ENCODE data around the gene GRXCR1.

GRCh38 chr4:42953321-42953720, 60.8 kb downstream of the GRXCR1 start:
- TF ChIP-seq ZSCAN18 (tag by site-specific recombination; IDR thresholded peaks at IDR 0.05): no peak
- no peak for TF ChIP-seq ZNF280D (tag by site-specific recombination; IDR thresholded peaks at IDR 0.05)
- no peak for TF ChIP-seq ZNF132 (tag by site-specific recombination; IDR thresholded peaks at IDR 0.05; ENCODE audit: borderline replicate concordance)
- TF ChIP-seq CTCF (tag by site-specific recombination; IDR thresholded peaks at IDR 0.05): no peak
- no peak for TF ChIP-seq ZBTB11 (tag by site-specific recombination; conservative IDR thresholded peaks at IDR 0.05; ENCODE audit: low read depth)
- no peak for TF ChIP-seq ATF2 (tag by site-specific recombination; IDR thresholded peaks at IDR 0.05; ENCODE audit: low read depth)
- TF ChIP-seq ZBTB21 (tag by site-specific recombination; IDR thresholded peaks at IDR 0.05): no peak
- no peak for TF ChIP-seq ZNF639 (tag by site-specific recombination; IDR thresholded peaks at IDR 0.05)
- TF ChIP-seq ZNF571 (tag by site-specific recombination; IDR thresholded peaks at IDR 0.05): no peak
- no peak for TF ChIP-seq PATZ1 (tag by site-specific recombination; IDR thresholded peaks at IDR 0.05)
- TF ChIP-seq FEZF1 (tag by site-specific recombination; IDR thresholded peaks at IDR 0.05): no peak
- no peak for TF ChIP-seq ZNF214 (tag by site-specific recombination; IDR thresholded peaks at IDR 0.05; ENCODE audit: borderline replicate concordance)

Measured in HEK293 (cell line).